WI38 (cell line): Measurements from ENCODE around the gene OR2A2.

Experiments used
- H3K4me3 ChIP-seq: 2 replicates; pipeline ENCODE4 v1.5.1; 2011; ENCODE audit warnings: low read depth, mild to moderate bottlenecking, control low read depth, low read length
- TF ChIP-seq, protein P1 (sequence below): IDR thresholded peaks from 2 replicates; pipeline ENCODE4 v1.5.1; 2012; ENCODE audit warnings: low read depth, mild to moderate bottlenecking, control low read depth, low read length

Gene OR2A2

GRCh38 chr7:144109283-144109682, at the start of gene OR2A2:
Gene OR2A2 (plus strand): TSS chr7:144109583. CDS start chr7:144109583, 0 bp downstream.
- TF ChIP-seq, protein P1, sequence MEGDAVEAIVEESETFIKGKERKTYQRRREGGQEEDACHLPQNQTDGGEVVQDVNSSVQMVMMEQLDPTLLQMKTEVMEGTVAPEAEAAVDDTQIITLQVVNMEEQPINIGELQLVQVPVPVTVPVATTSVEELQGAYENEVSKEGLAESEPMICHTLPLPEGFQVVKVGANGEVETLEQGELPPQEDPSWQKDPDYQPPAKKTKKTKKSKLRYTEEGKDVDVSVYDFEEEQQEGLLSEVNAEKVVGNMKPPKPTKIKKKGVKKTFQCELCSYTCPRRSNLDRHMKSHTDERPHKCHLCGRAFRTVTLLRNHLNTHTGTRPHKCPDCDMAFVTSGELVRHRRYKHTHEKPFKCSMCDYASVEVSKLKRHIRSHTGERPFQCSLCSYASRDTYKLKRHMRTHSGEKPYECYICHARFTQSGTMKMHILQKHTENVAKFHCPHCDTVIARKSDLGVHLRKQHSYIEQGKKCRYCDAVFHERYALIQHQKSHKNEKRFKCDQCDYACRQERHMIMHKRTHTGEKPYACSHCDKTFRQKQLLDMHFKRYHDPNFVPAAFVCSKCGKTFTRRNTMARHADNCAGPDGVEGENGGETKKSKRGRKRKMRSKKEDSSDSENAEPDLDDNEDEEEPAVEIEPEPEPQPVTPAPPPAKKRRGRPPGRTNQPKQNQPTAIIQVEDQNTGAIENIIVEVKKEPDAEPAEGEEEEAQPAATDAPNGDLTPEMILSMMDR, result no peak
- no peak within 1 kb of the TSS for H3K4me3 ChIP-seq

DNA sequence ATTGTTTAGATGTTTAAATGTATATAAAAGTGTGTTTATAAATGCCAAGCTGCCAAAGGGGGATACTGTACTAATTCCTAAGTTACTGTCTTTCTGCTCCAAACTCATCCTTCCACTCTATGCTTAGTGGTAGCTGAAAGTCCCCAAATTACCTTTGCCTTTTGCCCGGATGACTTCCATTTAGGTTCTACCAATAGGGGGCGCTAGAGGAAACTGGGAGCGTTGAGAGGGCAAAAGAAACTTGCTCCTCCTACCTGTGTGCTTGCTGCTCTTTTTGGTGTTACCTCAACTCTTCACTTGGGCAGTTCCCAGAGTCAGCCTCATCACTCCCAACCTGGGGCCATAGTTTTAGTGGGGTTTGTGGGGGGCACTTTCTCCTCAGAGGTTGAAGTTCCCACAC, 45.7 kb upstream of the OR2A2 start:
- no peak overlapping the region for H3K4me3 ChIP-seq
- TF ChIP-seq, protein P1, result no peak

DNA sequence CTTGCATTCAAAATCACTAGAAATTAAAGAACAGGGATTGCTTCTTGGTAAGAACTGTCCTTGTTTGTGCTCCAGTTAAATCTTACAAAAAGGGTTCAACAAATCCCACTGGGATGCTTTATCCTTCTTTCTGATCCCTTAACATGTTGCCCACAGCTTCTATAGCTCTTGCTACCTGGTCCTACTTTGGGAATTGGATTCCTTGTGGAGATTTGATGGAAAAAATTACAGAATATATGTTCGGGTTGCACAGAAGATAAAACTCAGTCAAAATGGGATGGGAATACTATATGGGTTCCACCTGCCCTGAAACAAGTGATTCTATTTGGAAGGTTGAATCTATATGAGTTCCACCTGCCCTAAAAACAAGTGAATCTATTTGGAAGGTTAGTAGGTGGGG, 39.9 kb upstream of the OR2A2 start, which contains the start of gene OR2A25:
Gene OR2A25, plus strand, starts transcription at position 301 of the 400 bp plus-strand sequence. CDS start 4,409 bp downstream, outside the sequence.
- TF ChIP-seq, protein P1, result no peak
- H3K4me3 ChIP-seq, result no peak within 1 kb of the TSS

GRCh38 chr7:144069953-144070352, 39.4 kb upstream of the OR2A2 start:
- no peak overlapping the region for H3K4me3 ChIP-seq
- TF ChIP-seq, protein P1, result no peak

- H3K4me3 ChIP-seq, result no peak overlapping the region
- TF ChIP-seq, protein P1, result no peak
These were observed 35.0 kb upstream of the OR2A2 start for GRCh38 chr7:144074374-144074773.

DNA sequence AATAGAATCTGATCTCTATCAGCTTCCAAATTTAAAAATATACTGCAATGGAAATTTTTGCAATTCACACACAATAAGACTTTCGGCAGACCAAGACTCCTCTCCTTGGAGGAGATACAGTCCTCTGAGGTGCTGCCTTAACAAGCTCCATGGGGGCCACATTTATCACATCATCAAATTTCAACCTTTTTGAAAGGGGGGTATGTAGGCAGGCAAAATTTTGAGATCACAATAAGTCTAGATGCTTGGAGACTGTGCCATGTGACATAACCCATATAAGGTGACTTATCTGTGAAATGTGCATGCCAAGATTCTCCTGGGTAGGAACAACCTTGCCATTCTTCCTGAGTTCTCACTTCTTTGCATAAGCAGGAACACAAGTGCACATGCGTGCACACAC, 23.4 kb upstream of the OR2A2 start, which contains the start of gene OR2A12:
Gene OR2A12, plus strand, starts transcription at position 301 of the 400 bp plus-strand sequence. CDS start 8,830 bp downstream, outside the sequence.
- TF ChIP-seq, protein P1, result no peak

DNA sequence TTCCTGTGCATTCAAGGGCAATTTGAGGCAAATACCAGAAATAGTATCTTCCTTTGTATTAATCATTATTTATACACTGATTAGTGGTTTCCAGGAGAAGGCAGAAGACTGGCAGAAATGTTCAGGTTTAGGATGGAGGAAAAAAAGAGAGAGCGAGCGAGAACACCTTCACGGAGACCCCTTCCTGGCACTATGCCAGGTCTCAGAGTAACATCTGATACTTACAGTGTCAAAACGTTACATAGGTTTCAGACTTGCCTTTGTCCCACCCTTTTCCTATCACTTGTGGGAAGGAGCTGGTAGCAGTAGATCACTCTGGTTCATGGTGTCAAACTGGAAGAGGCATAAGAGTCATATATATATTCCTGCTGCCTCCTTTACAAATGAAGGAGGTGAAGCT, 22.7 kb upstream of the OR2A2 start:
- no peak overlapping the region for H3K4me3 ChIP-seq
- TF ChIP-seq, protein P1, result no peak

More for the DNA sequence above, 23.4 kb upstream of the OR2A2 start, which contains the start of gene OR2A12:
- no peak within 1 kb of the TSS for H3K4me3 ChIP-seq
